D721Med (cell line): ENCODE measurements around the gene PJVK.
A peak's percentile ranks its signal among the peaks of the same experiment; 100 is the strongest.

Source experiments
- DNase-seq: peaks from one replicate; pipeline ENCODE4 v3.0.0; 2011; ENCODE audit warnings: low spot score; ENCODE audit not compliant: insufficient read length
- FAIRE-seq: peaks from 2 replicates; lab custom pipeline; 2011; peaks lifted over from hg19 to GRCh38; lab: Jason Lieb, UNC
- CTCF ChIP-seq: IDR thresholded peaks from 2 replicates; pipeline ENCODE4 v1.5.1; 2012; ENCODE audit warnings: mild to moderate bottlenecking, control low read depth; ENCODE audit not compliant: insufficient read depth; ENCODE audit errors: missing control alignments

PJVK gene

GRCh38 chr2:178429336-178429735 is 21.8 kb upstream of the PJVK start:
- FAIRE-seq (no peak), DNase-seq (no peak)
- TF ChIP-seq CTCF = no peak

GRCh38 chr2:178436662-178437061 is 14.5 kb upstream of the PJVK start:
- no peak for TF ChIP-seq CTCF
- peak; percentile 51 for FAIRE-seq
- DNase-seq = no peak

- TF ChIP-seq CTCF = no peak
- FAIRE-seq (no peak), DNase-seq (no peak)
Observed at GRCh38 chr2:178441426-178441825, 9.8 kb upstream of the PJVK start.

- DNase-seq = no peak
- FAIRE-seq = no peak
- TF ChIP-seq CTCF = no peak
Observed at GRCh38 chr2:178448968-178449661, 2.1 kb upstream of the PJVK start.

GRCh38 chr2:178449700-178450523 is 1.3 kb upstream of the PJVK start:
- no peak for DNase-seq
- no peak for TF ChIP-seq CTCF
- peak; percentile 41 for FAIRE-seq

- TF ChIP-seq CTCF = no peak
- DNase-seq = no peak
- FAIRE-seq = no peak
Observed at GRCh38 chr2:178450524-178450773, 729 bp upstream of the PJVK start.

GRCh38 chr2:178452334-178452733 is 1.2 kb downstream of the PJVK start:
- no peak for TF ChIP-seq CTCF
- DNase-seq (no peak), FAIRE-seq (no peak)
